GM18520 (cell line): ENCODE data around the gene COL9A3.
A peak's percentile ranks its signal among the peaks of the same experiment; 100 is the strongest.
"Not testable (repeated sequence)": the region's sequence is repeated elsewhere in the genome, so short reads cannot be mapped to it uniquely, and the experiment has no call there.

Source experiments
- ATAC-seq: cut with Tn5 transposase; IDR thresholded peaks from one replicate; pipeline ENCODE4 v1.9.1; 2021; ENCODE audit not compliant: unreplicated experiment

COL9A3 gene

GRCh38 chr20:62832951-62833391, 16.1 kb downstream of the COL9A3 start:
- no peak for ATAC-seq

GRCh38 chr20:62834967-62835730, 18.3 kb downstream of the COL9A3 start:
- ATAC-seq = no peak

- ATAC-seq = no peak
These were observed 19.3 kb downstream of the COL9A3 start for GRCh38 chr20:62835931-62836861.

- no peak for ATAC-seq
These were observed 20.2 kb downstream of the COL9A3 start for GRCh38 chr20:62836967-62837490.

GRCh38 chr20:62837790-62838127, 20.9 kb downstream of the COL9A3 start:
- no peak for ATAC-seq

GRCh38 chr20:62838128-62838891, 21.5 kb downstream of the COL9A3 start:
- peak; percentile 65 for ATAC-seq

GRCh38 chr20:62839261-62839660, 22.4 kb downstream of the COL9A3 start:
- no peak for ATAC-seq

GRCh38 chr20:62839816-62840215, 23.0 kb downstream of the COL9A3 start:
- no peak for ATAC-seq

GRCh38 chr20:62840244-62841197, 23.7 kb downstream of the COL9A3 start:
- ATAC-seq = no peak

- no peak for ATAC-seq
These were observed 24.9 kb downstream of the COL9A3 start for GRCh38 chr20:62841705-62842212.

- ATAC-seq = no peak
These were observed 26.8 kb downstream of the COL9A3 start for GRCh38 chr20:62843656-62844055.

- ATAC-seq = no peak
These were observed 27.3 kb downstream of the COL9A3 start for GRCh38 chr20:62844182-62844581.

- no peak for ATAC-seq
These were observed 28.7 kb downstream of the COL9A3 start for GRCh38 chr20:62845416-62846160.

- ATAC-seq = no peak
These were observed 29.5 kb downstream of the COL9A3 start for GRCh38 chr20:62846166-62846890.

- not testable (repeated sequence) for ATAC-seq
These were observed 32.1 kb downstream of the COL9A3 start for GRCh38 chr20:62848917-62849316.

GRCh38 chr20:62849431-62849830, 32.6 kb downstream of the COL9A3 start:
- no peak for ATAC-seq

- no peak for ATAC-seq
These were observed 33.6 kb downstream of the COL9A3 start for GRCh38 chr20:62850333-62850974.

GRCh38 chr20:62852196-62852595, 35.3 kb downstream of the COL9A3 start:
- ATAC-seq = no peak
